ENCODE results near the gene POMC.
"Not testable (repeated sequence)": the region's sequence is repeated elsewhere in the genome, so short reads cannot be mapped to it uniquely, and the experiment has no call there.

Gene POMC

GRCh38 chr2:25131567-25132298 is 36.6 kb downstream of the POMC start:
- no peak for DNase-seq

- no peak for DNase-seq
Measured at GRCh38 chr2:25131253-25131566, 37.2 kb downstream of the POMC start.

- no peak for DNase-seq
Measured at GRCh38 chr2:25129901-25130520, 38.4 kb downstream of the POMC start.

- no peak for DNase-seq
Measured at GRCh38 chr2:25127646-25128045, 40.7 kb downstream of the POMC start.

- not testable (repeated sequence) for DNase-seq
Measured at GRCh38 chr2:25127071-25127470, 41.3 kb downstream of the POMC start.

GRCh38 chr2:25125976-25126375 is 42.4 kb downstream of the POMC start:
- no peak for DNase-seq

GRCh38 chr2:25125189-25125588 is 43.2 kb downstream of the POMC start:
- DNase-seq, result no peak

- DNase-seq, result no peak
Measured at GRCh38 chr2:25123682-25124081, 44.7 kb downstream of the POMC start.

- no peak for DNase-seq
Measured at GRCh38 chr2:25122367-25122766, 46.0 kb downstream of the POMC start.

GRCh38 chr2:25119263-25119662 is 49.1 kb downstream of the POMC start:
- DNase-seq, result no peak

GRCh38 chr2:25116956-25117355 is 51.4 kb downstream of the POMC start:
- DNase-seq, result no peak

GRCh38 chr2:25115902-25116301 is 52.5 kb downstream of the POMC start:
- no peak for DNase-seq

GRCh38 chr2:25115249-25115883 is 53.0 kb downstream of the POMC start:
- no peak for DNase-seq

GRCh38 chr2:25112113-25112512 is 56.3 kb downstream of the POMC start:
- DNase-seq, result no peak
